Retinal pigment epithelial cell (primary cell): Measurements from ENCODE around the gene WSCD2.

Experiments used
- DNase-seq: peaks from one replicate; pipeline ENCODE4 v3.0.0-alpha.2; 2010; ENCODE audit warnings: low read depth
- H3K4me3 ChIP-seq: 2 replicates; pipeline ENCODE4 v1.5.1; 2011; ENCODE audit warnings: mild to moderate bottlenecking, low read length, control low read depth, moderate library complexity
- CTCF ChIP-seq: conservative IDR thresholded peaks from 2 replicates; pipeline ENCODE4 v1.5.1; 2011; ENCODE audit warnings: low read depth, low read length, control low read depth, inconsistent platforms

Gene WSCD2

GRCh38 chr12:108169708-108170107 is 40.6 kb downstream of the WSCD2 start:
- DNase-seq: no peak
- no peak overlapping the region for H3K4me3 ChIP-seq
- TF ChIP-seq CTCF: no peak

- DNase-seq: no peak
- TF ChIP-seq CTCF: no peak
- no peak overlapping the region for H3K4me3 ChIP-seq
Measured at GRCh38 chr12:108170164-108170563, 41.1 kb downstream of the WSCD2 start.

- no peak for DNase-seq
- TF ChIP-seq CTCF: no peak
- H3K4me3 ChIP-seq: no peak overlapping the region
Measured at GRCh38 chr12:108172033-108172432, 42.9 kb downstream of the WSCD2 start.

GRCh38 chr12:108173160-108173559 is 44.1 kb downstream of the WSCD2 start:
- no peak overlapping the region for H3K4me3 ChIP-seq
- no peak for TF ChIP-seq CTCF
- DNase-seq: no peak

GRCh38 chr12:108173892-108174291 is 44.8 kb downstream of the WSCD2 start:
- DNase-seq: no peak
- H3K4me3 ChIP-seq: no peak overlapping the region
- TF ChIP-seq CTCF: no peak

- DNase-seq: no peak
- H3K4me3 ChIP-seq: no peak overlapping the region
- no peak for TF ChIP-seq CTCF
Measured at GRCh38 chr12:108174641-108175040, 45.6 kb downstream of the WSCD2 start.

- DNase-seq: no peak
- no peak overlapping the region for H3K4me3 ChIP-seq
- TF ChIP-seq CTCF: no peak
Measured at GRCh38 chr12:108175310-108175709, 46.2 kb downstream of the WSCD2 start.
